Uterus (tissue), 2 donors: Measurements from ENCODE around the gene SYT15B.
"Not testable (repeated sequence)": the region's sequence is repeated elsewhere in the genome, so short reads cannot be mapped to it uniquely, and the experiment has no call there.

ENCODE experiments used
- CTCF ChIP-seq, 4 experiments: fragments of 200-600 bp in 2 of 4; fragments of 450-650 bp in 2 of 4; sonication (generic) in 2 of 4; IDR thresholded peaks; one replicate each; pipeline ENCODE4 v1.5.1; 2016 to 2019; ENCODE audit warnings: antibody characterized with exemption in 4 of 4, mild to moderate bottlenecking in 2 of 4, moderate library complexity in 1 of 4
- POLR2A ChIP-seq, 2 donors: fragments of 450-650 bp; IDR thresholded peaks; one replicate each; pipeline ENCODE4 v1.6.1; 2016; ENCODE audit warnings: antibody characterized with exemption in 2 of 2, mild to moderate bottlenecking in 1 of 2, moderate library complexity in 1 of 2

- TF ChIP-seq CTCF, POLR2A (IDR thresholded peaks at IDR 0.05): not testable (repeated sequence)
Measured at GRCh38 chr10:47723362-47723761, 40.0 kb downstream of the SYT15B start.
